Cardiac muscle cell (in vitro differentiated cells and primary cell): ENCODE measurements around the gene MED13L. TPM values are rescaled to one million over a fixed set of nuclear protein-coding genes. Genes with fewer than 3 reads are reported as not detected.

ENCODE experiments used
- DNase-seq, 2 donors: peaks; one replicate each; pipeline versions ENCODE4 v3.0.0 to v3.0.0-alpha.2; 2010 to 2017; ENCODE audit warnings: low read depth in 1 of 2, low spot score in 1 of 2
- H3K27ac ChIP-seq: fragments of 200-600 bp; sonication (generic); 2 replicates; pipeline ENCODE4 v1.5.1; 2016
- H3K27me3 ChIP-seq: fragments of 200-600 bp; sonication (generic); 2 replicates; pipeline ENCODE4 v1.6.0; 2016; ENCODE audit warnings: control low read depth
- H3K36me3 ChIP-seq: fragments of 200-600 bp; sonication (generic); 2 replicates; pipeline ENCODE4 v1.5.1; 2016; ENCODE audit warnings: control low read depth
- H3K4me1 ChIP-seq: fragments of 200-600 bp; sonication (generic); 2 replicates; pipeline ENCODE4 v1.8.1; 2017; ENCODE audit warnings: low read depth, mild to moderate bottlenecking, mixed run types
- H3K4me3 ChIP-seq: fragments of 200-600 bp; sonication (generic); 2 replicates; pipeline ENCODE4 v1.5.1; 2016; ENCODE audit warnings: mild to moderate bottlenecking
- H3K9me3 ChIP-seq: fragments of 200-600 bp; sonication (generic); 2 replicates; pipeline ENCODE4 v1.5.1; 2017; ENCODE audit warnings: low read depth, mild to moderate bottlenecking, control low read depth
- CTCF ChIP-seq: IDR thresholded peaks from 2 replicates; pipeline ENCODE4 v1.5.1; 2012; ENCODE audit warnings: low read depth, mild to moderate bottlenecking, low read length
- polyA plus RNA-seq: library from polyadenylated mRNA; unstranded; fragments of >200 nt; fragmentation: Nextera tagmentation; extraction: Ambion mirVana; gene quantifications from 2 replicates; pipeline ENCODE4 v1.2.1, GENCODE V29; 2016
- total RNA-seq: library from RNA; depleted of rRNA; stranded (reverse); fragments of >200 nt; gene quantifications from 2 replicates; pipeline ENCODE4 v1.2.3, GENCODE V29; 2016

MED13L gene
- total and polyA plus RNA-seq, 2 experiments from 2014 or later: 31.3 to 94.3 TPM

DNA sequence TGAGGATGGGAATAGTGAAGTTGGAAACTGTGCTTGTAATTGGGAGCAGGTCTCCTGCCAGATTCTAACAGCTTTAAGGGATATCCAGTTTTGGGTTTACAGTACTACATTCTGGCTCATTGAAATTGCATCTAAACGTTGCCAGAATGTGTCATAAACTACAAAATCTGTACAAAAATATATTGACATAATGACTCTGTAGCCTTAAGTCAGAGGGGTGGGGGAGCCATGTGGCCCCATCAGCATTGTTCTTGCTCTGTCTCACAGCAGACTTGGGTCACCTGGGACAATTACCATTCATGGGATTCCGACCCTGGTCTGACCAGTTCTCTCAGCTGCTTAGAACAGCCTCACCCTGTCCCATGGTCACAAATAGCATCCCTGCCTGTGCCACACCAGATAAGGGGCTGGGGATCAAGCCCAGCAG, 43.3 kb upstream of the MED13L start:
- H3K27me3 ChIP-seq: no peaks in the 10 kb centered on the region
- H3K4me1 ChIP-seq: peaks cover 13% of the 10 kb centered on the region
- DNase-seq: no peak
- no peak for TF ChIP-seq CTCF
- H3K4me3 ChIP-seq: no peak overlapping the region
- no peaks in the 10 kb centered on the region for H3K36me3 ChIP-seq
- H3K9me3 ChIP-seq: no peaks in the 10 kb centered on the region
- no peak overlapping the region for H3K27ac ChIP-seq

DNA sequence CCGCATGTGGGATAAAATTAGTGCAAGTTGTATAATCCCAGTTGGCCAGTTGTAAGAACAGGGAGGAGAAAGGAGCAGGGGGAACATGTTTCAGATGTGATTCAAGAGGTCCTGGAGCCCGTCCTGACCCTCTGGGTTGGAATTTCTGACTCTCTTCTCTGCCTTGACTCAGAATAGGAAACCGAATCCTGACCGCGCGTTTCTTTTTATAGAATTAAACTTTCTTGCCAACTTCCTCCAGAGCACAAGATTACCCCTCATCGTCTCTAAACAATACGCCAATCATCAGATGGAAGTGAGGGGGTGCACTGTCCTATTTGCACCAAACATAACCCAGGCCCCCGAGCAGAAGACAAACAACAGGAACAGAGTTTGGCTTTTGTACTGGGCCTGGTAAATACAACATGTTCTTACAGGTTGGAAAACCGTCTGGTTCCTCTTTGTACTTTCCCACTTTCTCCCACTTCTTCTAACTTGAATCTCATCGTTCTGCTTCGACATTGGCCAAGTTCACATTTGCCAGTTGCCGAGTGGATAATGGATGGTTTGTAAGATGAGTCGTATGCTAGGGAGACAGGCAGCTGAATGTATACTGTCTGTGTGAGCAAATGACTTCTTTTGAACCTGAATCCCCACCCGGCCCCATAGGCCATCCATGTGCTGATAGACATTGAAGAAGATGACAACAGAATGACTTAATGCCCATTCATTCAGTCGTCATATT, 42.6 kb upstream of the MED13L start:
- Histone ChIP-seq H3K27ac (peak overlapping the region; percentile 39), H3K27me3 (no peaks in the 10 kb centered on the region), H3K4me1 (peaks cover 13% of the 10 kb centered on the region), H3K9me3 (no peaks in the 10 kb centered on the region), H3K36me3 (no peaks in the 10 kb centered on the region), H3K4me3 (no peak overlapping the region)
- peak; percentile 12 to 94 for DNase-seq
- TF ChIP-seq CTCF: no peak

DNA sequence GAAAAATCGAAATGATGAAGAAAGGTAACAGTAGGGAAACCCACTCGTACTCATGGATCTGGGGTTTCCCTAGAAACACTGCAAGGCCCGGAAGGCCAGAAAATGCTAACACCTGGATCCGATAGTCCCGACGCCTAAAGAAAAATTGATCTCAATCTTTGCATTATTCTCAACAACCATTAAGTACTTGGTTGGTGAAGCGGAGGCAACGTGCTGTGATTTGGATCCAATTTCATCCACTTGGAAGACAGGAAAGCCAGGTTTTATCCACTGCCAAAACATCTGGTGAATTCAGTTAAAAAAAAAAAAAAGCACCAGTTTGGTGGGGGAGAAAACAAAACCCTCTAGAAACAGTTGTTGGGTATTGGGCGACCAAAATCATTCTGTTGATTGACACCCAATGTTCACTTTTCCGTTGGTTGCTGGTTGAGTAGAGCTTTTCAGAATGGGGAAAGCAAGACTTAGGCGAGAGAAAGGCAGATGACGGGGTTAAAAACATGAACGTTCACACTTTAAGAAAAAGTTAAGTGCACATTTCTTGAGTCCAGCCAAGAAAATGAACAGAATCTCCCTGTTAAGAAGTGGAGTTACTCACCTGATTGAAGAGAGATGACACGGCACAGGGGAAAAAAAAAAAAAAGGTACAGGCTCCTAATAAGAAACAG, 41.9 kb upstream of the MED13L start:
- H3K9me3 ChIP-seq: no peaks in the 10 kb centered on the region
- no peak overlapping the region for H3K27ac ChIP-seq
- no peaks in the 10 kb centered on the region for H3K27me3 ChIP-seq
- no peak overlapping the region for H3K4me3 ChIP-seq
- H3K4me1 ChIP-seq: peaks cover 13% of the 10 kb centered on the region
- H3K36me3 ChIP-seq: no peaks in the 10 kb centered on the region
- peak in 1 of 2 donors; percentile 43 for DNase-seq
- no peak for TF ChIP-seq CTCF

GRCh38 chr12:116318576-116319232, 41.2 kb upstream of the MED13L start:
- no peaks in the 10 kb centered on the region for H3K27me3 ChIP-seq
- H3K4me3 ChIP-seq: no peak overlapping the region
- peak in 1 of 2 donors; percentile 29 for DNase-seq
- no peak overlapping the region for H3K27ac ChIP-seq
- TF ChIP-seq CTCF: no peak
- no peaks in the 10 kb centered on the region for H3K9me3 ChIP-seq
- peaks cover 13% of the 10 kb centered on the region for H3K4me1 ChIP-seq
- H3K36me3 ChIP-seq: no peaks in the 10 kb centered on the region

GRCh38 chr12:116317986-116318575, 40.6 kb upstream of the MED13L start:
- no peak for TF ChIP-seq CTCF
- H3K4me3 ChIP-seq: no peak overlapping the region
- no peak overlapping the region for H3K27ac ChIP-seq
- H3K4me1 ChIP-seq: peaks cover 13% of the 10 kb centered on the region
- no peak for DNase-seq
- no peaks in the 10 kb centered on the region for H3K27me3 ChIP-seq
- no peaks in the 10 kb centered on the region for H3K9me3 ChIP-seq
- no peaks in the 10 kb centered on the region for H3K36me3 ChIP-seq
